NCI-H187 treated with DMSO at 0.1 percent for 48 hours (cell line): ENCODE results near the gene PPM1H.
A peak's percentile ranks its signal among the peaks of the same experiment; 100 is the strongest.
"Not testable (repeated sequence)": the region's sequence is repeated elsewhere in the genome, so short reads cannot be mapped to it uniquely, and the experiment has no call there.

Source experiments
- DNase-seq: peaks from one replicate; lab custom pipeline; 2025; lab: John Stamatoyannopoulos, UW

PPM1H gene

GRCh38 chr12:62834971-62835547, 99.9 kb downstream of the PPM1H start:
- DNase-seq = no peak

DNA sequence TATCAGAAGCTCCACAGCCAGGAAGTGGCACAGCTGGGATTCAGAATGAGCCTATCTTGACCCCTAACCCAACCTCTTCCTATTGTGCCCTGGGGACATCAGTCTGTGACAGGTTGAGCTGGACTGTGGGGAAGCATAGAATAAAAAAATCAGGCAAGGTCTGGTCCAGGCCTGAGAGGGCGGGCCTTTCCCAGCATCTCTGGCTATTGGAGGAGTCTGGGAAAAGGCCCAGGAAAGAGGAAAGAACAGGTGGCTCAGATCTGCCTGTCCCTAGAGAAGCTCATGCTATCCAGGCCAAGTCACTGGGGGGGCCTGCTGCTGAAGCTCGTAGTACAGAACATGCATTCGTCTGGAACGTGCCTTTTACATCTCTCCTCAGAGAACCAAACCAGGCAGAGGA, 100.5 kb downstream of the PPM1H start:
- no peak for DNase-seq

DNA sequence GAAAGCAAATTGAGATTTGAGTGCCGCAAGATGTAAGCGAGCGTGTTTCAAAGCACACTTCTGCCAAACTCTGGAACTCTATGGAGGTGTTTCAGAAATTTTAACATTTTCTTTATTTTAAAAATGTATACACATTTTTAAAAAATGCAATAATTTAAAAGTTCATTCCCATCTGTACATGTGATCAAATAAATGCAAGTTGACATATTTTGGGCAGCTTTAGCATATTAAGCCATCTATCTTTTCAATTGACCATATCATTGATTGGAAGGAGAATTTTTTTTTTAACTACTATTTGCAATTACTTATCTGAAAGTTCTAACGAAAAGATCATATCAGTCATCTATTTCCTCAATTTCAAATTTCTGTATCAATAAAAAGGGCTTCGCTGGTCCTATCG, 101.3 kb downstream of the PPM1H start:
- no peak for DNase-seq

GRCh38 chr12:62832558-62832957, 102.4 kb downstream of the PPM1H start:
- DNase-seq = no peak

DNA sequence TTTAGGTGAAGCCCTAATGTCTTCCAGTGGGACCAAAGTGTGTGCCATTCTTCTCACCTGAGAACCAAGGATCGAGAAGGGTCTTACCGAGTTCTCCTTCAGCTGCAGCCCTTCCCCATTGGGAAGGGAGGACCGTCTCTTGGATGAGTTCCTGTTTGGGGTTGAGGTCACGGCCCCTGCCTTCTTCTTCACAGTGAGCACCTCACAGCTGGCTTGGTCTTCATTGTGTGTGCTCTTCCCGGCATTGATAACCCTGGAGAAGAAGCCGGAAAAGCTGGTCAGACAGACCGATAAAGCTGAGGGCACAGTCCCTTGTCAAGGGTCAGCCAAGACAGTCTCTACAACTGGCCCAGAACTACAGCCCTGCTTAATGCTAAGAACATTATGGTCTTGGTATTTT, 102.9 kb downstream of the PPM1H start:
- DNase-seq = no peak

DNA sequence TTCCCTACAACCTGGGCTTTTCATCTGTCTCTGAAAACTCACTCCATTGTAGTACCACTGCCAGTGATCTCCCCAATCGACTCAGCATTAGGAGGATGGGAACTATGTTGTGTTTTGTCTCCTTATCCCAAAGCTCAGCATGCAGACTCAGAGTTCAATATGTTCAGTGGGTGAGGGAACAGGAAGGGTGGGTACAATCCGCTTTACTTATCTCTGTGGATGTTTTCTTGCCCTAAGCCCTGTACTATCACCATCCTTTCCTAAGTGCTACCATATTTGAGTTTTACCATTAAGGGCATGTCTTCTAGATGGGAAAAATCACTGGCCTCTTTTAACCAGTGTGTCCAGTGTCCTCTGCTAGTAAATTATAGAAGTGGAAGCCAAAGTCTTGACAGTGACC, 107.1 kb downstream of the PPM1H start:
- DNase-seq = no peak

GRCh38 chr12:62827042-62827441, 107.9 kb downstream of the PPM1H start:
- DNase-seq = no peak

- no peak for DNase-seq
Measured at GRCh38 chr12:62817556-62818271, 117.2 kb downstream of the PPM1H start.

DNA sequence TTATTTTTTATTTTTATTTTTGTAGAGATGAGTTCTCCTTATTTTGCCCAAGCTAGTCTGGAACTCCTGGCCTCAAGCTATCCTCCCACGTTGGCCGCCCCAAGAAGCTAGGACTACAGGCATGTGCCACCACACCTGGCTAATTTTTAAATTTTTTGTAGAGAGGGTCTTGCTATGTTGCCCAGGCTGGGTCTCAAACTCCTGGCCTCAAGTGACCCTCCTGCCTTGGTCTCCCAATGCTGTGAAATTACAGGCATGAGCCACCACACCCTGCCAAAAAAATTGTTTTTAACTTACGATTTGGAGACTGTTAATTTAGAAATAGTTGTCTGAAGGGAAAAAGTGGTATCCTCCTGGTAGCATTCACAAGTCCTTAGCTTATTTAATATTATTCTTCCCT, 120.7 kb downstream of the PPM1H start:
- DNase-seq = no peak

- DNase-seq = peak; percentile 59
Measured at GRCh38 chr12:62813031-62813829, 121.7 kb downstream of the PPM1H start.

GRCh38 chr12:62811481-62811880, 123.5 kb downstream of the PPM1H start:
- not testable (repeated sequence) for DNase-seq

GRCh38 chr12:62808166-62808879, 126.6 kb downstream of the PPM1H start:
- no peak for DNase-seq

DNA sequence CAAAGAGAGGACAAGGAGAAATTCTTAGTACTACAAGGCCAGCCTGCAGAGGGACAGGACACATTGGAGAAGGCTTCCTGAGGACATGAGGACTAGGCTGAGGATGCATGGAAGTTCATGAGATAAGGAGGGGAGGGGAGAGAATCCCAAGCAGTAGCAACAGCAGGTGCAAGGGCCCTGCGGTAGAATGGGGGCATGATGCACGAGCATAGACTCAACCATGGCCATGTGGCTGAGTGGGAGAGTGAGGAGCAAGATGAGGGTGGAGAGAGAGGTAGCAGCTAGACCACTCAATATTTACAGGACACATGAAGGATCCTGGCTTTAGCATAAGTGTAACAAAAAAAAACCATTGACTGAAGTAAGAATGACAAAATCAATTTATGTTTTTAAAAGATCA, 128.1 kb downstream of the PPM1H start:
- DNase-seq = no peak

DNA sequence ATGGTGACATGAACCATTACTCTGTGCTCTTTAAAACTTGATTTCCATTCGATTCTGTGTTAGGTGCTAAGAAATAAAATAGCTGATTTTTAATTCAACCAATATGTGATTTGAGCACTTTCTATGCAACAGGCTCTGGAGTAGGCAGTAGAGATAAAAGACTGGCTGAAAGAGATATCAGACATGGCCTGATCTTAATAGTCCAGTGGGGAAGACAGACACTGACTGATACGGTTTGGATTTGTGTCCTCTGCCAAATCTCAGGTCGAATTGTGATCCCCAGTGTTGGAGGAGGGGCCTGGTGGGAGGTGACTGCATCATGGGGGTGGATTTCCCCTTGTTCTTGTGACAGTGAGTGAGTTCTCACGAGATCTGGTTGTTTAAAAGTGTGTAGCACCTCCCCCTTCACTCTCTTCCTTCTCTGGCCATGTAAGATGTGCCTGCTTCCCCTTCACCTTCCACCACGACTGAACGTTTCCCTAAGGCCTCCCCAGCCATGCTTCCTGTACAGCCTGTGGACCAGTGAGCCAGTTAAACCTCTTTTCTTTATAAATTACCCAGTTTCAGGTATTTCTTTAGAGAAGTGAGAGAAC, 128.6 kb downstream of the PPM1H start:
- DNase-seq = no peak

GRCh38 chr12:62805517-62805916, 129.4 kb downstream of the PPM1H start:
- DNase-seq = no peak

GRCh38 chr12:62803756-62804155, 131.2 kb downstream of the PPM1H start:
- DNase-seq = peak; percentile 43

GRCh38 chr12:62802984-62803383, 132.0 kb downstream of the PPM1H start:
- no peak for DNase-seq

DNA sequence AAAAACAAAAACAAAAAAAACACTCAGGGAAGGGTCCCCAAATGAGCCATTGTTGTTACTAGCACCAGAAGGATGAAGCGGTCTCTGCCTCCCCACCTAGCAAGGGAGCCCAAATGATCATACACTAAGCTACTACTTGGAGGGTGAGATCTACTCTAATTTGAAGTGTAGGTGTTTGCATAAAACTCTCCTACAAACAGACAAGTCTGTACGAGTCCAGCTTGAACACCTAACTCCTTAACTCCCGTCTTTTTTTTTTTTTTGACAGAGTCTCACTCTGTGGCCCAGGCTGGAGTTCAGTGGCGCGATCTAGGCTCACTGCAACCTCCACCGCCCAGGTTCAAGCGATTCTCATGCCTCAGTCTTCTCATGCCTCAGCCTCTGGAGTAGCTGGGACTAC, 132.6 kb downstream of the PPM1H start:
- DNase-seq = no peak

DNA sequence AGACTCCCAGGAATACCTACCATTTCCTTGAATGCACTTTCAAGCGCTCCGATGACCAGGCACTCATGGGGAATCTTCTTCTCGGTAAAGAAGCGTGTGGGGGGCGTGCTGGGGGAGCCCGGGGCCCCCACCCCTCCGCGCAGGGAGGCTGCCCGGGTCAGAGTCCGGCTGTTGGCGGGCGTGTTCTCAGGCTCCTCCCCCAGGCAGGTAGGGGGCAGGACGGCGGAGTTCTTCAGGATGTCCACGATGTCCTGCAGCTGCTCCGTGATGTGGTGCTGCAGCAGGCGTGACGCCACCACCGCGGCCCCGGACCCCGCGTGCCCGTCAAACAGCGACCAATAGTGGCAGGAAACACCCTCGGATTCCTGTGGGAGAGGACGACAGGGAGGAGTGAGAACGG, 133.2 kb downstream of the PPM1H start:
- no peak for DNase-seq

DNA sequence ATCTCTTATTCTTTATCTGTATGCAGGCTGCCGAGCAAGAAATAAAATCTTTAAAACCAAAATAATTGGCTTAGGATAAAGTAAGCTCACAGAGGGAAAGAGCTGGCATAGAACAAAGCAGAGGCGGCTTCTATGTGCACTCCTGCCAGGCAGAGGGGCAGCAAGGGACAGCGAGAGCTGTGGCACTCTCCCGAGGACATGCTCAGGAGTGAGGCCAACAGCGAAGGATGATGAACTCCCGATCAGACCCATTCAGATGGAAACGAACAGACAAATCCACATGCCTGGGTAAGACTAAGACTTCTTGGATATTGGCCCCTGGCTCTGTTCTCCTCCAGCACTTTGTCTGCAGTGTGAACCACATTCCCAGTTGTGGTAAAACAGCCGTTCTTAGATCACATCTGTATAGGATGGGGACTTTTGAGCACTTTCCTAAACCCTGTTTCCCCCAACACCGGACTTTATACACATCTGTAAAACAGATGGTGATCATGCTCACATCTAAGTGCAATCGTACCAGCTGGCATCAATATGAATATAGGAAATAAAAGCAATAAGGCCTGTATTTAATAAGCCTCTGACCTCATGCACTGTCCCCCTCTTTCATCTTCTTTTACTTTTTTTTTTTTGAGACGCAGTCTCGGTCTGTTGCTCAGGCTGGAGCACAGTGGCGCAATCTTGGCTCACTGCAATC, 134.1 kb downstream of the PPM1H start:
- DNase-seq = no peak

DNA sequence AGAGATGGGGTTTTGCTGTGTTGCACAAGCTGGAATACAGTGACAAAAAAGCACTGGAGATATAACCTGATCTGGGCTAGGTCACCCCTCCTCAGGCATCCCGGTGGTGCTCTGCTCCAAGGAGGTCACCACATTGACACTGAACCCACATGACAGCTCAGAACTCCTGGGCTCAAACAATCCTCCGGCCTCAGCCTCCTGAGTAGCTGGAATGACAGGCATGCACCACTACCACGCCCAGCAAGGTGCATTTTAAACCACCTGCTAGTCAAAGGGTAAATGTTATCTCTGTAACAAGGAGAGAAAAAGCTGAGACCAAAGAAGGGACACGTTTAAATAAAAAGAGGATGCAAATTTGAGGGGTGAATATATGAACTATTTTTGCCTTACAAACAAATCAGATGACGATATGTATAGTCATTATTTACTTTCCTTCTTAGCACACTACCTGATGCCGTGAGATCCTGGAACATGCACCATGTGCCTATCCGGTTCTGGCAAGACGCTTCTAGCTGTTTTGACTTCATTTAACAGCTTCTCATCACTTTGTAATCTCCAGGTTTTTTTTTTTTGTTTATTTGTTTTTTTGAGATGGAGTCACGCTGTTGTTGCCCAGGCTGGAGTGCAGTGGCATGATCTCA, 135.1 kb downstream of the PPM1H start:
- no peak for DNase-seq
